GM20000 (cell line): ENCODE results near the gene RGS6.

Experiments
- DNase-seq: peaks from one replicate; pipeline ENCODE4 v3.0.0; 2012; ENCODE audit warnings: low spot score
- TF ChIP-seq, protein P1 (sequence below): IDR thresholded peaks from 2 replicates; pipeline ENCODE4 v1.5.1; 2012; ENCODE audit warnings: mild to moderate bottlenecking, control low read depth; ENCODE audit errors: extremely low read depth, missing control alignments

RGS6 gene

DNA sequence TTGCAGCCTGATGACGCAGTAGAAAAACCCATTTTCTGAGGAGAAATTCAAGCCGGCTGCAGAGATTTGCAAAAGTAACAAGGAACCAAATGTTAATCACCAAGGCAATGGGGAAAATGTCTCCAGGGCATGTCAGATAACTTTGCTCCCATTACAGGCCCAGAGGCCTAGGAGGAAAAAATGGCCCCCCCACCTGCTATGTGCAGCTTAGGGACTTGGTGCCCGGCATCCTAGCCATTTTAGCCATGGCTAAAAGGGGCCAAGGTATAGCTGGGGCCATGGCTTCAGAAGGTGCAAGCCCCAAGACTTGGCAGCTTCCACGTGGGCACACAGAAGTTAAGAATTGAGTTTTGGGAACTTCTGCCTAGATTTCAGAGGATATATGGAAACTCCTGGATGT lies 351.9 kb downstream of the RGS6 start:
- TF ChIP-seq, protein P1, sequence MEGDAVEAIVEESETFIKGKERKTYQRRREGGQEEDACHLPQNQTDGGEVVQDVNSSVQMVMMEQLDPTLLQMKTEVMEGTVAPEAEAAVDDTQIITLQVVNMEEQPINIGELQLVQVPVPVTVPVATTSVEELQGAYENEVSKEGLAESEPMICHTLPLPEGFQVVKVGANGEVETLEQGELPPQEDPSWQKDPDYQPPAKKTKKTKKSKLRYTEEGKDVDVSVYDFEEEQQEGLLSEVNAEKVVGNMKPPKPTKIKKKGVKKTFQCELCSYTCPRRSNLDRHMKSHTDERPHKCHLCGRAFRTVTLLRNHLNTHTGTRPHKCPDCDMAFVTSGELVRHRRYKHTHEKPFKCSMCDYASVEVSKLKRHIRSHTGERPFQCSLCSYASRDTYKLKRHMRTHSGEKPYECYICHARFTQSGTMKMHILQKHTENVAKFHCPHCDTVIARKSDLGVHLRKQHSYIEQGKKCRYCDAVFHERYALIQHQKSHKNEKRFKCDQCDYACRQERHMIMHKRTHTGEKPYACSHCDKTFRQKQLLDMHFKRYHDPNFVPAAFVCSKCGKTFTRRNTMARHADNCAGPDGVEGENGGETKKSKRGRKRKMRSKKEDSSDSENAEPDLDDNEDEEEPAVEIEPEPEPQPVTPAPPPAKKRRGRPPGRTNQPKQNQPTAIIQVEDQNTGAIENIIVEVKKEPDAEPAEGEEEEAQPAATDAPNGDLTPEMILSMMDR = no peak
- no peak for DNase-seq

DNA sequence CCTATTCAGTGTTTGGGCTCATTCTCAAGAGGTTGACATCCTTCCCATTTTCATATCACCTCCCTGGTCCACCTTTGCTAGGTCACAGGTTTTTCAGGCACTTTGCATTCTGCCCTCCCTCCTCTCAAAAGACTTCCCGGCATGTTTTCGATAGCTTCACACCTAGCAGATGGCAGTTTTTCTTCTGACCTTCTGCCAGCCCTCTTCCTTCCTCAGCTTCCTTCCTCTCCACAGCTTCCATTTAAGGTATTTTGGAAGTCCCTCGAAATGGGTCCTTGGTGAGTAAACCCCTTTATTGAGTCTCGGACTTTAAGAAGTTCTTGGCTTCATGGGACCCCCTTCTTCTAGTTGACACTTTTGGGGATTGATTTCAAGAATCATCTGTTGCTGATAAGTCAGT lies 358.0 kb downstream of the RGS6 start:
- TF ChIP-seq, protein P1 = no peak
- DNase-seq = no peak

GRCh38 chr14:72291908-72292688 lies 359.9 kb downstream of the RGS6 start:
- TF ChIP-seq, protein P1 = peak; percentile 51
- peak; percentile 42 for DNase-seq

DNA sequence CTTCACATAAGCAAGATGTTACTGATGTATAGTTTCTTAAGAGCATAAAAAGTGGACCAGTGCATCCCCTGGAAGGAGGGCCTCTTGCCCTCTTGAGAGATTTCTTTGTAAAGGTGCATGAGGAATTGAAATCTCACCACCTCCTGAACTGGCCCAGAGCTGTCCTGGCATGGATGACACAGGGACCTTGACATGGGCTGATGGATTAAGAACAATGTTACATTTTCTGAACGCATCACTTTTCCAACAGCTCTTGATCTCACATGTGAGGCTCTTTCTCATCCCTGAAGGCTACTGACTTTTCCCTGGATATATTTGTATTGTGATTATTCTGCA lies 360.4 kb downstream of the RGS6 start:
- TF ChIP-seq, protein P1 = no peak

DNA sequence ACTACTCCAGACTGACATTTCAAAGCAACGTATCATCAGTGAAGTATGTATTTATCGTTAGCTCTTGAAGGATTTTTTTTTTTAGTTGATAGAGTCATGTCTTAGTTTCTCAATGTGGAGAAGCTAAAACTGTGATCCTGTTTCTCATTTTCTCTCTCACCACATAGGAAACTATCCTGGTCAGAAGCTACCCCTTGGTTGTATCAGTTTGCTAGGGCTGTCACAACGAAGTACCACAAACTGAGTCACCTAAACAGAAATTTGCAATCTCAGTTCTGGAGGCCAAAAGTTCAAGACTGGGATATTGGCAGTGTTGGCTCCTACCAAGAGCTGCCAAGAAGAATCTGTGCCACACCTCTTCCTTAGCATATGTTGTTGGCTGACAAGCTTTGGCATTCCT lies 369.1 kb downstream of the RGS6 start:
- TF ChIP-seq, protein P1 = no peak
- DNase-seq = no peak

More for the DNA sequence above, 360.4 kb downstream of the RGS6 start:
- no peak for DNase-seq

- TF ChIP-seq, protein P1 = no peak
Observed at GRCh38 chr14:72303930-72304329, 371.7 kb downstream of the RGS6 start.

DNA sequence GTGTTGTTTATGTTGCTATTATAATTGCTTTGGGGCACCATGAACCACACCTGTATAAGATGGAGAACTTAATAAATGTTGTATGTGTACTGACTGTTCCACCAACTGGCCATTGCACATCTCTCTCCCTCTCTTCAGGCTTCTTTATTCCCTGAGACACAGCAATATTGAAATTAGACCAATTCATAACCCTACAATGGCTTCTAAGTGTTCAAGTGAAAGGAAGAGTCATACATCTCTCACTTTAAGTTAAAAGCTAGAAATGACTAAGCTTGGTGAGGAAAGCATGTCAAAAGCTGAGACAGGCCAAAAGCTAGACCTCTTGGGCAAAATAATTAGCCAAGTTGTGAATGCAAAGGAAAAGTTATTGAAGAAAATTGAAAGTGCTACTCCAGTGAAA lies 373.3 kb downstream of the RGS6 start:
- no peak for DNase-seq
- TF ChIP-seq, protein P1 = no peak

More at GRCh38 chr14:72303930-72304329, 371.7 kb downstream of the RGS6 start:
- no peak for DNase-seq
